HFF-Myc (cell line): ENCODE results near the gene C11orf68.

Experiments used
- DNase-seq: peaks from one replicate; pipeline ENCODE4 v3.0.0-alpha.2; 2011; ENCODE audit warnings: low read depth; ENCODE audit errors: extremely low read depth
- H3K4me3 ChIP-seq: replicated peaks from 2 replicates; pipeline ENCODE4 v1.5.1; 2011; ENCODE audit warnings: low read depth, mild to moderate bottlenecking, control low read depth, low read length
- CTCF ChIP-seq: IDR thresholded peaks from 2 replicates; pipeline ENCODE4 v1.5.1; 2012; ENCODE audit warnings: mild to moderate bottlenecking, low read depth, low read length, control low read depth; ENCODE audit errors: missing control alignments

C11orf68 gene

GRCh38 chr11:65880027-65880426, 38.8 kb downstream of the C11orf68 start:
- DNase-seq, result no peak
- H3K4me3 ChIP-seq, result no peak overlapping the region
- no peak for TF ChIP-seq CTCF

GRCh38 chr11:65879617-65880016, 39.2 kb downstream of the C11orf68 start, which contains the start of gene CTSW:
Gene CTSW, plus strand, starts transcription at chr11:65879837. Its CDS starts 18 bp downstream, at chr11:65879855.
- TF ChIP-seq CTCF, result no peak
- H3K4me3 ChIP-seq, result no peak within 1 kb of the TSS
- DNase-seq, result no peak

- H3K4me3 ChIP-seq, result peak overlapping the region; percentile 62
- no peak for TF ChIP-seq CTCF
- DNase-seq, result peak; percentile 68
These were observed 45.3 kb downstream of the C11orf68 start for GRCh38 chr11:65873318-65874156.

GRCh38 chr11:65872586-65873317, 46.1 kb downstream of the C11orf68 start, which contains the start of gene EFEMP2:
Gene EFEMP2, minus strand, starts transcription at chr11:65872800. Its CDS starts 446 bp downstream, at chr11:65872354.
- no peak for TF ChIP-seq CTCF
- no peak for DNase-seq
- peak within 1 kb of the TSS; percentile 62 for H3K4me3 ChIP-seq

- no peak for DNase-seq
- TF ChIP-seq CTCF, result peak; percentile 7
- H3K4me3 ChIP-seq, result peak overlapping the region; percentile 62
These were observed 46.9 kb downstream of the C11orf68 start for GRCh38 chr11:65871811-65872548.

- peak overlapping the region; percentile 62 for H3K4me3 ChIP-seq
- no peak for TF ChIP-seq CTCF
- no peak for DNase-seq
These were observed 47.9 kb downstream of the C11orf68 start for GRCh38 chr11:65870706-65871681.
